Calu3 (cell line): ENCODE data around the gene PLD5. TPM values are rescaled to one million over a fixed set of nuclear protein-coding genes. Genes with fewer than 3 reads are reported as not detected.
"Not testable (repeated sequence)": the region's sequence is repeated elsewhere in the genome, so short reads cannot be mapped to it uniquely, and the experiment has no call there.

ENCODE experiments used
- BruUV-seq: library from RNA; stranded (reverse); fragments of 400-500 nt; replicated peaks from 2 replicates; lab custom pipeline; 2021; lab: Mats Ljungman, UMichigan
- CTCF ChIA-PET: fragments of 300-600 bp; sonication (Branson Sonifier 250); formaldehyde crosslinking; loops from one replicate; lab custom pipeline; 2022; ENCODE audit warnings: antibody characterized with exemption; lab: Charles Lee
- DNase-seq: peaks from one replicate; pipeline ENCODE4 v3.0.0; 2022
- H3K27ac Mint-ChIP-seq: one replicate; pipeline ENCODE4 v1.8.0; 2022; ENCODE audit warnings: mixed read lengths; ENCODE audit not compliant: unreplicated experiment
- H3K27me3 Mint-ChIP-seq: one replicate; pipeline ENCODE4 v1.8.0; 2022; ENCODE audit warnings: mixed read lengths; ENCODE audit not compliant: unreplicated experiment
- H3K36me3 Mint-ChIP-seq: one replicate; pipeline ENCODE4 v1.8.0; 2022; ENCODE audit warnings: mild to moderate bottlenecking, moderate library complexity, mixed read lengths; ENCODE audit not compliant: insufficient read depth, unreplicated experiment
- H3K4me1 Mint-ChIP-seq: one replicate; pipeline ENCODE4 v1.8.0; 2022; ENCODE audit warnings: mild to moderate bottlenecking, low read depth, mixed read lengths; ENCODE audit not compliant: unreplicated experiment
- H3K4me3 Mint-ChIP-seq: one replicate; pipeline ENCODE4 v1.8.0; 2022; ENCODE audit warnings: mild to moderate bottlenecking, low read depth, moderate library complexity, mixed read lengths; ENCODE audit not compliant: unreplicated experiment
- H3K9me3 Mint-ChIP-seq: one replicate; pipeline ENCODE4 v1.8.0; 2022; ENCODE audit warnings: low read depth, mixed read lengths; ENCODE audit not compliant: unreplicated experiment
- intact Hi-C: fragments of 100-400 bp; cut with micrococcal nuclease; formaldehyde crosslinking; loops from one replicate; pipeline ENCODE4 v1.10.0; 2022; ENCODE audit not compliant: unreplicated experiment
- total RNA-seq: library from RNA; stranded (reverse); gene quantifications from 2 replicates; pipeline ENCODE4 v1.2.3, GENCODE V29; 2022
- TF ChIP-seq, protein P1 (sequence below): fragments of 200-600 bp; IDR thresholded peaks from one replicate; pipeline ENCODE4 v1.8.0; 2022; ENCODE audit warnings: antibody characterized with exemption; ENCODE audit not compliant: unreplicated experiment

The PLD5 gene
- total RNA-seq, 1 experiment from 2014 or later, result 2.4 TPM

DNA sequence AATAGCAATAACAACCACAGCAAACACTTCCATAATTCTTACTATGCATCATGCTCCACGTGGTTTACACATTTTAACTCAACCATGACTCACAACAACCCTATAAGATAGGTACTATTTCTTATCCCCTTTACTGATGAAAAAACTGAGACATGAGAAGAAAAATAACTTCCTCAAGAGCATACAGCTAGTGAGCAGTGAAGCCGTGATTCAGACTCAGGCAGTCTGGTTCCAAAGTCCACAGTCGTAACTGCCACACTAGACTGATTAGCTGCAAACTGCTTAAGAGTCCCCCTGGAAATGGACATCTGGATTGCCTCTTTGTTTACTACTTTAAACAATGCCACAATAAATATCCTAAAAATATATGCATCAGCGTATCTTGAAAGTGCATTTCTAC lies 55.7 kb downstream of the PLD5 start:
- CTCF ChIA-PET, result interaction anchor here (0.8 to 1.1 kb wide), 3 partner anchors 111 to 542 kb away, joined by 3 to 5 read pairs (median 3); no protein-coding TSS in a partner anchor

GRCh38 chr1:242467556-242468145 lies 56.8 kb downstream of the PLD5 start:
- CTCF ChIA-PET, result no interaction called here
- Mint-ChIP-seq H3K36me3 (no peaks in the 10 kb centered on the region), H3K9me3 (no peaks in the 10 kb centered on the region), H3K4me3 (no peak overlapping the region), H3K27ac (no peak overlapping the region), H3K4me1 (peaks cover 10% of the 10 kb centered on the region), H3K27me3 (no peaks in the 10 kb centered on the region)
- peak; percentile 74 for DNase-seq
- TF ChIP-seq, protein P1, sequence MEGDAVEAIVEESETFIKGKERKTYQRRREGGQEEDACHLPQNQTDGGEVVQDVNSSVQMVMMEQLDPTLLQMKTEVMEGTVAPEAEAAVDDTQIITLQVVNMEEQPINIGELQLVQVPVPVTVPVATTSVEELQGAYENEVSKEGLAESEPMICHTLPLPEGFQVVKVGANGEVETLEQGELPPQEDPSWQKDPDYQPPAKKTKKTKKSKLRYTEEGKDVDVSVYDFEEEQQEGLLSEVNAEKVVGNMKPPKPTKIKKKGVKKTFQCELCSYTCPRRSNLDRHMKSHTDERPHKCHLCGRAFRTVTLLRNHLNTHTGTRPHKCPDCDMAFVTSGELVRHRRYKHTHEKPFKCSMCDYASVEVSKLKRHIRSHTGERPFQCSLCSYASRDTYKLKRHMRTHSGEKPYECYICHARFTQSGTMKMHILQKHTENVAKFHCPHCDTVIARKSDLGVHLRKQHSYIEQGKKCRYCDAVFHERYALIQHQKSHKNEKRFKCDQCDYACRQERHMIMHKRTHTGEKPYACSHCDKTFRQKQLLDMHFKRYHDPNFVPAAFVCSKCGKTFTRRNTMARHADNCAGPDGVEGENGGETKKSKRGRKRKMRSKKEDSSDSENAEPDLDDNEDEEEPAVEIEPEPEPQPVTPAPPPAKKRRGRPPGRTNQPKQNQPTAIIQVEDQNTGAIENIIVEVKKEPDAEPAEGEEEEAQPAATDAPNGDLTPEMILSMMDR, result peak; percentile 73
- BruUV-seq, result no TSS peak
- intact Hi-C loops, result loop anchor here (2.0 to 10.0 kb wide), 5 partner anchors 180 to 857 kb away; no protein-coding TSS in a partner anchor

More for the DNA sequence above, 55.7 kb downstream of the PLD5 start:
- Mint-ChIP-seq H3K4me3 (no peak overlapping the region), H3K27me3 (no peaks in the 10 kb centered on the region), H3K36me3 (no peaks in the 10 kb centered on the region), H3K9me3 (no peaks in the 10 kb centered on the region), H3K27ac (no peak overlapping the region), H3K4me1 (peaks cover 10% of the 10 kb centered on the region)
- DNase-seq, result peak; percentile 43
- intact Hi-C loops, result loop anchor here (2.0 to 10.0 kb wide), 5 partner anchors 179 to 856 kb away; no protein-coding TSS in a partner anchor
- TF ChIP-seq, protein P1, result no peak
- BruUV-seq, result no TSS peak

DNA sequence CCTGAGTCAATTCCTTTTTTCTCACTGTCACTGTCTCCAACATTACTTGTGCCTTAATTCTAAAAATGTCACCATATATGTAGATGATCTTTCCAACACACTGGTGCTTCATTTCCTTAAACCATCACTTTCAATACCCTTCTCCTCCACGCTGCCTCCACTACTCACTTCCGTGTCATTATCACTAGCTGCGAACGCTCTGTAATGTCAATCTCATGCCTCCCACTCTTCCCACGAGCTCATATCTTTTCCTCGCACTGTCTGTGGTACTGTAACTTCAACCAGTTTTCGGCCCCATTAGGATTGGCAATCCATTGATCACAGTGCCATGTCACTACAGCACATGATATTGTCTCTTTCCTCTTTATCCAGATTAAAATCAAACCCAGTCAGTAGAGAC lies 61.6 kb downstream of the PLD5 start:
- H3K4me3 Mint-ChIP-seq, result no peak overlapping the region
- TF ChIP-seq, protein P1, result no peak
- H3K27ac Mint-ChIP-seq, result no peak overlapping the region
- H3K9me3 Mint-ChIP-seq, result no peaks in the 10 kb centered on the region
- H3K36me3 Mint-ChIP-seq, result no peaks in the 10 kb centered on the region
- peaks cover 4% of the 10 kb centered on the region for H3K27me3 Mint-ChIP-seq
- no TSS peak for BruUV-seq
- H3K4me1 Mint-ChIP-seq, result no peaks in the 10 kb centered on the region
- no peak for DNase-seq
- intact Hi-C loops, result loop anchor here (10.0 kb wide), 1 partner anchor 862 kb away; no protein-coding TSS in a partner anchor
- CTCF ChIA-PET, result interaction anchor here (0.6 kb wide), 1 partner anchor 60 kb away, joined by 3 read pairs; no protein-coding TSS in a partner anchor

- peaks cover 14% of the 10 kb centered on the region for H3K27me3 Mint-ChIP-seq
- CTCF ChIA-PET, DNase-seq, BruUV-seq, H3K36me3 Mint-ChIP-seq, H3K27ac Mint-ChIP-seq, H3K9me3 Mint-ChIP-seq, H3K4me3 Mint-ChIP-seq, H3K4me1 Mint-ChIP-seq: not testable (repeated sequence)
- intact Hi-C loops, result loop anchor here (10.0 kb wide), 2 partner anchors 865 to 1815 kb away; no protein-coding TSS in a partner anchor
Observed at GRCh38 chr1:242459740-242460139, 64.8 kb downstream of the PLD5 start.
